ENCODE data around the gene ADCY1.
"Not testable (repeated sequence)": the region's sequence is repeated elsewhere in the genome, so short reads cannot be mapped to it uniquely, and the experiment has no call there.

Gene ADCY1

GRCh38 chr7:45768516-45769394 lies 194.6 kb downstream of the ADCY1 start:
- DNase-seq, result peak; percentile 97

- DNase-seq, result not testable (repeated sequence)
Observed at GRCh38 chr7:45769626-45770025, 195.5 kb downstream of the ADCY1 start.
